HEK293T (cell line): Measurements from ENCODE around the gene SLC10A2.

Experiments
- ARNT ChIP-seq: fragments of 450-650 bp; IDR thresholded peaks from 2 replicates; pipeline ENCODE4 v1.6.1; 2017; ENCODE audit warnings: mild to moderate bottlenecking
- BHLHE40 ChIP-seq: fragments of 450-650 bp; IDR thresholded peaks from 2 replicates; pipeline ENCODE4 v1.6.1; 2016; ENCODE audit warnings: mild to moderate bottlenecking, moderate library complexity, borderline replicate concordance
- CTBP1 ChIP-seq: fragments of 450-650 bp; IDR thresholded peaks from 2 replicates; pipeline ENCODE4 v1.6.1; 2016; ENCODE audit warnings: borderline replicate concordance
- ELF4 ChIP-seq: fragments of 450-650 bp; IDR thresholded peaks from 2 replicates; pipeline ENCODE4 v1.6.1; 2017; ENCODE audit warnings: antibody characterized with exemption
- FOXA1 ChIP-seq: fragments of 450-650 bp; IDR thresholded peaks from 2 replicates; pipeline ENCODE4 v1.6.1; 2016; ENCODE audit warnings: mild to moderate bottlenecking
- HDGF ChIP-seq: fragments of 450-650 bp; IDR thresholded peaks from 2 replicates; pipeline ENCODE4 v1.6.1; 2017; ENCODE audit warnings: antibody characterized with exemption, borderline replicate concordance
- SUZ12 ChIP-seq: fragments of 450-650 bp; IDR thresholded peaks from 2 replicates; pipeline ENCODE4 v1.6.1; 2016; ENCODE audit warnings: mild to moderate bottlenecking
- TARDBP ChIP-seq: fragments of 450-650 bp; IDR thresholded peaks from 2 replicates; pipeline ENCODE4 v1.6.1; 2016
- ZNF384 ChIP-seq: fragments of 450-650 bp; IDR thresholded peaks from 2 replicates; pipeline ENCODE4 v1.6.1; 2016

DNA sequence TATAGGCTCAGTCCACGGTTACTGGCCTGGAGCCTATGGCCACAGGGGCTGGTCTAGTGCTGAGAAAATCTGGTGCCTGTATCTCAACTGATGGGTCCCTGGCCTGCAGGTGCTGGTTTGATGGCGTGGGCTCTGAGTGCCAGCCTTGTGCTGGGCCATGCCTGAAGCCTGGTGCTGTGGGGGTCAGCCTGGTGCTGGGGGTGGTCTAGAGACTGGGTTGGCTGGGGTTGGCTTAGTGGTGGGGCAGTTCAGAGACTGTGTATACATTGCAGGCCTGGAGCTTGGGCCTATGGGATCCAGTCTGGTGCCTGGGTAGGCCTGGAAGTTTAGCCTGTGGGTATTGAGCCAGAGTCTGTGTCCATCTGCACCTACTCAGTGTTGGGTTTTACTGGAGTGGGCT lies 36.4 kb downstream of the SLC10A2 start:
- TF ChIP-seq BHLHE40, result no peak
- TF ChIP-seq ELF4, result no peak
- TF ChIP-seq ARNT, result no peak
- no peak for TF ChIP-seq TARDBP
- no peak for TF ChIP-seq CTBP1
- no peak for TF ChIP-seq SUZ12
- TF ChIP-seq FOXA1, result no peak
- no peak for TF ChIP-seq ZNF384
- TF ChIP-seq HDGF, result no peak
